Retinal pigment epithelial cell (primary cell): ENCODE data around the gene KLHL9.

ENCODE experiments used
- DNase-seq: peaks from one replicate; pipeline ENCODE4 v3.0.0-alpha.2; 2010; ENCODE audit warnings: low read depth
- H3K4me3 ChIP-seq: 2 replicates; pipeline ENCODE4 v1.5.1; 2011; ENCODE audit warnings: mild to moderate bottlenecking, low read length, control low read depth, moderate library complexity
- TF ChIP-seq, protein P1 (sequence below): conservative IDR thresholded peaks from 2 replicates; pipeline ENCODE4 v1.5.1; 2011; ENCODE audit warnings: low read depth, low read length, control low read depth, inconsistent platforms

The KLHL9 gene

GRCh38 chr9:21316860-21317259, 18.3 kb downstream of the KLHL9 start:
- H3K4me3 ChIP-seq = no peak overlapping the region
- TF ChIP-seq, protein P1, sequence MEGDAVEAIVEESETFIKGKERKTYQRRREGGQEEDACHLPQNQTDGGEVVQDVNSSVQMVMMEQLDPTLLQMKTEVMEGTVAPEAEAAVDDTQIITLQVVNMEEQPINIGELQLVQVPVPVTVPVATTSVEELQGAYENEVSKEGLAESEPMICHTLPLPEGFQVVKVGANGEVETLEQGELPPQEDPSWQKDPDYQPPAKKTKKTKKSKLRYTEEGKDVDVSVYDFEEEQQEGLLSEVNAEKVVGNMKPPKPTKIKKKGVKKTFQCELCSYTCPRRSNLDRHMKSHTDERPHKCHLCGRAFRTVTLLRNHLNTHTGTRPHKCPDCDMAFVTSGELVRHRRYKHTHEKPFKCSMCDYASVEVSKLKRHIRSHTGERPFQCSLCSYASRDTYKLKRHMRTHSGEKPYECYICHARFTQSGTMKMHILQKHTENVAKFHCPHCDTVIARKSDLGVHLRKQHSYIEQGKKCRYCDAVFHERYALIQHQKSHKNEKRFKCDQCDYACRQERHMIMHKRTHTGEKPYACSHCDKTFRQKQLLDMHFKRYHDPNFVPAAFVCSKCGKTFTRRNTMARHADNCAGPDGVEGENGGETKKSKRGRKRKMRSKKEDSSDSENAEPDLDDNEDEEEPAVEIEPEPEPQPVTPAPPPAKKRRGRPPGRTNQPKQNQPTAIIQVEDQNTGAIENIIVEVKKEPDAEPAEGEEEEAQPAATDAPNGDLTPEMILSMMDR = no peak
- DNase-seq = no peak

DNA sequence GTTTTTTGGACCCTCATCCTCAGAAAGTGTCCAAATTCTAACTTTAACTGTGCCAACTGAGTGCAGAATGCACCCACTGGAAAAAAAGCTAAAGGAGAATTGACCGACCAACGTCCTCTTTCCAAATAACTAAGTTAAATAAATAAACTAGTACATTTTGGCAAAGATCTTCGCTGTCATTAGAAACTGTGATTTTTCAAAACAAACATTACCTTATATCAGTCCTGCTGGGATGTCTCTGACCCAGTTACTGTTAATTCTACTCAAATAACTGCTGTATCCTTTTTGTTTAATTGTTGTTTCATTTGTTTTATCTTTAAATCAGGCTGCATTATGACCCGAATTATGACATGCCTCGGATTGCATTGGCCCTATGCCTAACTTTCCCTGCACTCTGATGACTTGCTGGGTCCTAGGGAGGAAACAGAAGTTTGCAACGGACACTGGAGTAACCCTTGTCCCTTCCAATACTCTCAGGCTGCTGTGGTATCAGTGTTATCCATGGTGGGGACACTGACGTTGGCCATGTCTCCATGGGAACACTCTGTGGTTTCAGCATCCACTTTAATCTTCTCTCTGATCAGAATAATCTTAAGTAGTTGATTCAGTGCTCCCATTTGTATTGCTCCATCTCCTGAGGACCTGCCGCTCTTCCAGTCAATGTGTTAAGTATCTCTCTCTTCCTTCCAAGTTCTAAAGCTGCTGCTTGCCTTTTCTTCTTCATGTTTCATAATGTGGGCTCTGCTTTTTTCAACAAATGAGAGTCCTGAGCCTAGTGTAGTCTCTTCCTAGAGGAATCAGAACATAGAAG, 19.0 kb downstream of the KLHL9 start:
- TF ChIP-seq, protein P1 = no peak
- DNase-seq = no peak
- no peak overlapping the region for H3K4me3 ChIP-seq

- TF ChIP-seq, protein P1 = no peak
- DNase-seq = no peak
- no peak overlapping the region for H3K4me3 ChIP-seq
Measured at GRCh38 chr9:21314152-21314551, 21.1 kb downstream of the KLHL9 start.

- TF ChIP-seq, protein P1 = no peak
- DNase-seq = no peak
- no peak overlapping the region for H3K4me3 ChIP-seq
Measured at GRCh38 chr9:21311889-21312288, 23.3 kb downstream of the KLHL9 start.

- TF ChIP-seq, protein P1 = no peak
- no peak within 1 kb of the TSS for H3K4me3 ChIP-seq
- DNase-seq = no peak
Measured at GRCh38 chr9:21305213-21305612, 30.0 kb downstream of the KLHL9 start, which contains the start of gene IFNA5. TSS of gene IFNA5 (minus strand) at chr9:21305313. CDS start at chr9:21305256, 57 bp downstream.

DNA sequence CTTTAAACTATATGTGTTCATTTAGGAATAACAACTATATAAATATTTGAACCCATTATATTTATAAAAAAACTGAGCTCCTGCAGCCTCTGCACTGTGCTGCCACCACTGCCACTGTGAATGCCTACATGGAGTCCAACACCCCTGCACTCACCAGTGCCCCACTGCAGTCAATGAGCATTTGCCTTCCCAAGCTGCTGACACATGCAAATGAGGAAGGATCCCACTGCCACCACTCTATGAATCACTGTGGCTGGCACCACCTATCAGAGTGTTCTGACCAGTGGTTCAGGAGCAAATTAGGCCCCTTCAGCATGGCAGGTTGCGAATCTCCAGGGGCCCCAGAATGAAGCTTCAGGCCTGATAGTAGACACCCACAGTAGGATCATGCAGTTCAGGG, 39.2 kb downstream of the KLHL9 start:
- no peak overlapping the region for H3K4me3 ChIP-seq
- no peak for DNase-seq
- TF ChIP-seq, protein P1 = no peak
